HG02884 (cell line): Measurements from ENCODE around the gene TMTC2.

Experiments
- ATAC-seq: cut with Tn5 transposase; IDR thresholded peaks from one replicate; pipeline ENCODE4 v1.9.1; 2021; ENCODE audit warnings: mild to moderate bottlenecking, moderate library complexity; ENCODE audit not compliant: unreplicated experiment

The TMTC2 gene

GRCh38 chr12:82686168-82687020 is at the start of gene TMTC2:
Gene TMTC2 (plus strand): TSS chr12:82686906.
- peak; percentile 83 for ATAC-seq

GRCh38 chr12:82638324-82638723 is 48.4 kb upstream of the TMTC2 start:
- ATAC-seq, result no peak

- ATAC-seq, result no peak
Observed at GRCh38 chr12:82644896-82645295, 41.8 kb upstream of the TMTC2 start.

GRCh38 chr12:82645414-82645813 is 41.3 kb upstream of the TMTC2 start:
- no peak for ATAC-seq

- ATAC-seq, result no peak
Observed at GRCh38 chr12:82647853-82648252, 38.9 kb upstream of the TMTC2 start.

GRCh38 chr12:82648259-82648909 is 38.3 kb upstream of the TMTC2 start:
- ATAC-seq, result no peak

GRCh38 chr12:82650627-82651337 is 35.9 kb upstream of the TMTC2 start:
- ATAC-seq, result peak; percentile 89

GRCh38 chr12:82651489-82651888 is 35.2 kb upstream of the TMTC2 start:
- ATAC-seq, result no peak

GRCh38 chr12:82652071-82652470 is 34.6 kb upstream of the TMTC2 start:
- no peak for ATAC-seq

- no peak for ATAC-seq
Observed at GRCh38 chr12:82655751-82656150, 31.0 kb upstream of the TMTC2 start.

- no peak for ATAC-seq
Observed at GRCh38 chr12:82659343-82660207, 27.1 kb upstream of the TMTC2 start.

- no peak for ATAC-seq
Observed at GRCh38 chr12:82660541-82661325, 26.0 kb upstream of the TMTC2 start.

GRCh38 chr12:82663893-82664292 is 22.8 kb upstream of the TMTC2 start:
- no peak for ATAC-seq

- peak; percentile 57 for ATAC-seq
Observed at GRCh38 chr12:82665142-82665923, 21.4 kb upstream of the TMTC2 start.

GRCh38 chr12:82666830-82667229 is 19.9 kb upstream of the TMTC2 start:
- ATAC-seq, result no peak

GRCh38 chr12:82671673-82672195 is 15.0 kb upstream of the TMTC2 start:
- ATAC-seq, result no peak

GRCh38 chr12:82672811-82673495 is 13.8 kb upstream of the TMTC2 start:
- no peak for ATAC-seq

GRCh38 chr12:82673698-82674097 is 13.0 kb upstream of the TMTC2 start:
- no peak for ATAC-seq
